ES-I3 (cell line): ENCODE results near the gene LHFPL3.

Experiments
- H3K36me3 ChIP-seq: 2 replicates; pipeline ENCODE4 v1.6.1; 2013; ENCODE audit warnings: mild to moderate bottlenecking, low read length, control low read depth, moderate library complexity; ENCODE audit not compliant: insufficient read depth
- H3K4me1 ChIP-seq: 2 replicates; pipeline ENCODE4 v1.6.1; 2013; ENCODE audit warnings: mild to moderate bottlenecking, control low read depth, low read length; ENCODE audit not compliant: insufficient read depth
- H3K9ac ChIP-seq: 2 replicates; pipeline ENCODE4 v1.6.1; 2013; ENCODE audit warnings: low read depth, mild to moderate bottlenecking, low read length, moderate library complexity
- H3K9me3 ChIP-seq: 2 replicates; pipeline ENCODE4 v1.6.1; 2013; ENCODE audit warnings: mild to moderate bottlenecking, low read length, moderate library complexity; ENCODE audit not compliant: control insufficient read depth, insufficient read depth

LHFPL3 gene

DNA sequence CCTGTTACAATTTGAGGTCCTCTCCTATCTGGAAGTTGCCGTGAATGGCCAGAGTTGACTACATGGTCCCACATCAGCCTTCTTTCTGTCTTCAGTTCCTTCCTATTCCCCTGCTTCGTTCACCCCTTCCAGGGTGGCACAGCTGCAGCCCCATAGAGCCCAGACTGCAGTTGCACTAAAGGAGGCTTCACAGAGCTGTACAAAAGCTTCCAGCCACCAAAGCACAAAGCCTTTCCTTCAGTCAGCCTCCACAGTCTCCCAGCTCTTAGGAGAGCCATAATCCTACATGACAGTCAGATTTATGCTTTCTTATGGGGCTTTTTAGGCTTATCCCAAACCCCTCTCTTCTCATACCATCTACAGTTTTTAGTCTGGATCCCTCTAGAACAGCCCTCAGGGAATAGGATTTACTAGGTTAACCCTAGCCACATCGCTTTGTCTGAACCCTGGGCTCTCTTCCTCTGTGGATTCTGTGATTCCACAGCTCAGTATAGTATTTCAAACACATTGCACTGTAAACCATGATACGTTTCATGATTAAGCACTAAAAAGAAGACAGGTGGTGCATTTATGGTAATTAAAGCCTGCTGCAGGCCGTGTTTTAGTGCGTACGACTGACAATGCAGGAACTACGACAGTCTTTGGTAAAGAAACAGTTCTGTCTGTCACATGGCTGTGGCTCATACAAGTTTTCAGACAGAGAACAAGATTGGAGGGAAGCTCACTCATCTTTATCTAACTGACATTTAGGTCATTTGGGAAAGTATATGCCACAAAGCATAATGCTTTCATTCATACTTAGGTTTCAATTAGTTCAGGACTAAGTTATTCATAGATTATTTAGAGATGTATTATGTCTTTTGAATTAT is 477.3 kb downstream of the LHFPL3 start:
- no peaks in the 10 kb centered on the region for H3K4me1 ChIP-seq
- H3K9me3 ChIP-seq = no peaks in the 10 kb centered on the region
- no peaks in the 10 kb centered on the region for H3K36me3 ChIP-seq
- no peak overlapping the region for H3K9ac ChIP-seq

DNA sequence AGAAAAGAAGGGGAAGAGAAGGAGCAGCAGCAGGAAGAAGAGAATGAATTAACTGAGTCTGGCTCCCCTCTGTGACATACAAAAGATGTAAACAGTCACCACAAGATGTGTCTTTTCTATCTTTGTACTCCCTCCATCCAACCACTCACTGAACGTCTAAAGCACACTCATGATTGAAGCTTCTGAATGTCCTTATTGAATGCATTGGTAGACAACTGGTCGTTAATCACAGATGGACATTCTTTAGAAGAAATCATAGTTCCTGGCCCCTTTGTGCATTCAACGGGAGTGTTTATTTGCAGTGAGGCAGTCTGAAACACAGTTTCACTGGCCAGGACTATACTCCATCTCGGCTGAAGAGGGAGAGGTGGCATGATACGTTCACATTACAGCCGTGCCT is 479.3 kb downstream of the LHFPL3 start:
- no peaks in the 10 kb centered on the region for H3K9me3 ChIP-seq
- no peaks in the 10 kb centered on the region for H3K36me3 ChIP-seq
- H3K4me1 ChIP-seq = no peaks in the 10 kb centered on the region
- no peak overlapping the region for H3K9ac ChIP-seq

DNA sequence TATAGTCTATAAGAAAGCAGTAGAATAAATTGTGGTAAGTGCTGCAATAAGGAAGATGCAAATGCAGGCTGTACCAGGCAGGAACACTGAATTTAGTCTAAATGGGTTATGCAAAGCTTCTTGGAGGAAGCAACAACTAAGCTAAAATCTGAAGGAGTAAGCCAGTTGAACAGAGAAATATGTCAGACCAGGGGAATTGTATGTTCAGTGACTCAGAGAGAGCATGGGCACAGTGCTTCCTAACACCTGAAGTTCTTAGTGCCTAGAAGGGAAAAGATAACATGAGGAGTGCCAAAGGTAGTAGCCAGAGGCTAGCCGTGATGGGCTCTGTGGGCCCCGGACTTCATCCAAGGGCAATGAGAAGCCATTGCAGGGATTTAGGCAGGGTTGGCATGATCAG is 481.5 kb downstream of the LHFPL3 start:
- no peaks in the 10 kb centered on the region for H3K4me1 ChIP-seq
- H3K9ac ChIP-seq = no peak overlapping the region
- no peaks in the 10 kb centered on the region for H3K9me3 ChIP-seq
- H3K36me3 ChIP-seq = no peaks in the 10 kb centered on the region

DNA sequence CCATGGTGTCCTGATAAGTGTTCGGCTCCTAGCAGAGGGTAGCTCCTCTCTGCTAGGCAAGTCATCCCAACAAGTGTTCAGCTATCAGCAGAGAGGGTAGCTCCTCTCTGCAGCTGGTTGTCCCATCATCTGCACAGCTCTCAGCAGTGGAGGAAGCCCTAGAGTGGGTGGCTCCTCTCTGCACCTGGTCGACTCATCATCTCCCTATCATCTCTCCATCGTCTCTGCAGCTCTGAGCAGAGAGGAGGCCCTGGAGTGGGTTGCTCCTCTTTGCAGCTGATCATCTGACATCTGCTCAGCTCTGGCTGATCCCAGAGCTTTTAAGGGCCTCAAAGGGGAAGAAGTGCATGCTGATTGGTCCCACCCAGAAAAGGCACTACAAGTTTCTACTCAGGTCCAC is 485.7 kb downstream of the LHFPL3 start:
- H3K36me3 ChIP-seq = no peaks in the 10 kb centered on the region; the same call in 1 of the 2 replicates
- H3K4me1 ChIP-seq = peaks cover 2% of the 10 kb centered on the region; the same call in 1 of the 2 replicates
- H3K9ac ChIP-seq = no peak overlapping the region
- H3K9me3 ChIP-seq = no peaks in the 10 kb centered on the region

DNA sequence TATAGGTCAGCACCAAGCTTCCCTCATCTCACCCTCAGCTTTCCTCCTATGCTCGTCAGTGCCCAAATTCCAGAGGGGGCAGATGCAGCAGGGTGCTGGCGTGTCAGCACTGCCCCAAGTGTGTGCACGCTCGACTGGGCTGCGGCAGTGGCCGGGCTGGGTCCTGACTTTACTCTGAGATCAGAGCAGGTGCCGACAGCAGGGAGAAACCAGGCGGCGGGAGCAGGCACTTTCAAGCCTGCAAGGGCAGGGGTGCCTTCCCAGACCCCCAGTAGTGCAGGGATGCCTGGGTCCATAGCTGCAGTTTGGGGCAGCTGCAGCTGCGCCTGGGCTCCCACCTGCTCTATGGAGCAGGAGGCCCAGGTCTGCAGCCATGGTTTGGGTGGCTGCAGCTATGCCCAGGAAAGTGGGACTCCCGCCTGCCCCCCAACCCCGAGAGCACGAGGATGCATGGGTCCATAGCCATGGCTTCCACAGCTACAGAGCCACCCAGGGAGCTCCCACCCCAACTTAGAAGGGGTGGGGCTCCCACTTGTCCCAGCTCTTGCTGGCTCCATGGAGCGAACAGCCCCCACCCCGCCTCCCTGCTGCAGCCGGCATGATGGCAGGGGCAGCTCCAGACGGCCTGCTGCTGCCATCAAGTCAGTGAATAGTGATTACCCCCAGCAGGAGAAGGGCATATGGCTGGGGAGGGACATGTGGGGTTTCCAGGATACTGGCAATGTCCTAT is 486.4 kb downstream of the LHFPL3 start:
- no peak overlapping the region for H3K9ac ChIP-seq
- H3K9me3 ChIP-seq = no peaks in the 10 kb centered on the region
- no peaks in the 10 kb centered on the region; the same call in 1 of the 2 replicates for H3K36me3 ChIP-seq
- peaks cover 4% of the 10 kb centered on the region; the same call in 1 of the 2 replicates for H3K4me1 ChIP-seq

DNA sequence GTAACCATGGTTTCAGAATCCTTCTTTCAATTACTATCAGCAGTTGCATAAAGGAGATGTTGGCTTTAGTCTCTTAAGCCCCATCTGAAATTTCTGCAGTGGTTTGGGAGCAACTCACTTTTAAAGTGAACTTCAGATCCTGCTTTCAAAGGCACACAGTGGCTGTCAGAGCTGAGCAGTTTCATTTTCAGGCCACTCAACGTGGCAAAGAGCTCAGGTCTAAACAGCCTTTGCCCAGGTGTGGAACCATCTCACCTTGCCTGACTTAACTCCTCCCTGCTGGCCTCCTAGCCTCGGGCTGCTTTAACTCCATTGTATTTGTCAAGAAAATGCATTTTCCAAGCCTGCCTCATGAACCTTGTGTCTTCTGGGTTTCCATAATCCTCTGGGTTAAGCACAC is 488.1 kb downstream of the LHFPL3 start:
- H3K9me3 ChIP-seq = no peaks in the 10 kb centered on the region
- no peak overlapping the region for H3K9ac ChIP-seq
- peaks cover 8% of the 10 kb centered on the region for H3K4me1 ChIP-seq
- no peaks in the 10 kb centered on the region; the same call in 1 of the 2 replicates for H3K36me3 ChIP-seq

DNA sequence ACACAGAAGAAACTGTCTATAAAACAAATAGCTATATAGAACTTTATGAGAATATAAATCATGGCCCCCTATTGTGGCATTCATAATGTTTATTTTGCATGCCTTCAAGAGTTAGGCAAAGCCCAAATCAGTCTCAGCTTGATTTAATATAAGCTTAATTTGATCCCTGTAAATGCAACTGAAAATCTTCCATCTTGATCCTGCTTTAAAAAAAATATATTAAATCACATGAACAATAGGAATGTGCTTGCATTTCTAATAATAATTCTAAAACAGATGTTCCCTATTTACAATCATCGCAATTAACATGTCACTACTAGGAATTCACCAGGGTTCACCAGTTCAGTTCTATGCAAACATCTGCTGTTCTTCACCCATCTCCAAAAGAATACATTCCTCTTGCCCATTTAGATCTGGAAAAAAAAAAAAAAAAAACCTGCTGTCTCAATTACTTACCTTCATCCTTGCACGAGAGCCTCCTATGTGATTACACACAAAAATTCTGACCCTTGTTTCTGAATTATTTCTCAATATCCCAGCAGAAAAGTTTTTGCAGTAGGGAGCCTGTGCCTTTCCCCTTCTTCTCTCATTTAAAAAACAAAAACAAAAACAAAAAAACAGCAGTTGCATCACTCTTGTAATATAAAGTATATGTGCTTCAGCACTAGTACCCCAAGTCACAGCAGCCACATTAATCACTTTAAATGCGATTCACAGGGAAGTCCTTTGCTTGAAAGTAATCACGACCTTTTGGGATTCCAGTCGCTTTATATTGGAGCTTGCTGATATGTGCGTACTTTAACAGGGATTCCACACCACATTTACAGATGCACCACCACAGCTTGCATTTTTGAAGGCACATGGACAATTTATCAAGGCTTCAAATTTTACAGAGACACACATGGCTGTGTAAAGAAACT is 490.8 kb downstream of the LHFPL3 start:
- peaks cover 8% of the 10 kb centered on the region for H3K4me1 ChIP-seq
- H3K9ac ChIP-seq = no peak overlapping the region
- H3K9me3 ChIP-seq = no peaks in the 10 kb centered on the region
- no peaks in the 10 kb centered on the region; the same call in 1 of the 2 replicates for H3K36me3 ChIP-seq

DNA sequence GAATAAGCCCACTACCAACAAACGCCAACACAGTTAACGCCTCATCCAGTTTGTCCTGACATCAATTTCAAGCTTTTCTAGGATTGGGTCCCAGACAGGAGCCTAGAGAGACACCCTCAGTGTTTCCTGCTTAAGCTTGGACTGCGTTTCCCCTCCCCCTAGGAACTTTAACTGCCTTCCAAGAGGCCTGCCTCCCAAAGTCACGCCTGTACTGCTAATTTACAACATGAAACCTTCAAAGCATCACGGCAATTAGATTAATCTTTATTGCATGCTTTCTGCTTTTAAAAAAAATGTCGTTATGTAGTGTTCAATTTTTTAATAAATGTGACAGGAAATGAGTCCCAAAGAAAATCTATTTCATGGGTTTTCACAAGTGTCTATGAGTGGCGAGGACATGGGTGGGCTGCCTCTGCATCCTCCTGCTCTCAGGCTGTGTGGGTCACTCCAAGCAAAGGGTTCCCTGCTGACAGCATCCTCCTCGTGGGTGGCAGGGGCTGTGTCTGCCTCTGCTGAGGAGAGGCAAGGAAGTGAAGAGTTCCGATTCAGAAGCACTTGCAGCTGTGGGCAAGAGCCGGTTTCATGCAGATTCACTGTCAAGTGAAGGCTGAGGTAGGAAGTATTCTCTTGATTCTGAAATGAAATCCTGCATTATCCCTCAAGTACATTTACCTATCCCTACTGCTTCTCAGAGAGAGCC is 492.6 kb downstream of the LHFPL3 start:
- H3K9ac ChIP-seq = no peak overlapping the region
- H3K4me1 ChIP-seq = peaks cover 8% of the 10 kb centered on the region
- no peaks in the 10 kb centered on the region; the same call in 1 of the 2 replicates for H3K36me3 ChIP-seq
- no peaks in the 10 kb centered on the region for H3K9me3 ChIP-seq

DNA sequence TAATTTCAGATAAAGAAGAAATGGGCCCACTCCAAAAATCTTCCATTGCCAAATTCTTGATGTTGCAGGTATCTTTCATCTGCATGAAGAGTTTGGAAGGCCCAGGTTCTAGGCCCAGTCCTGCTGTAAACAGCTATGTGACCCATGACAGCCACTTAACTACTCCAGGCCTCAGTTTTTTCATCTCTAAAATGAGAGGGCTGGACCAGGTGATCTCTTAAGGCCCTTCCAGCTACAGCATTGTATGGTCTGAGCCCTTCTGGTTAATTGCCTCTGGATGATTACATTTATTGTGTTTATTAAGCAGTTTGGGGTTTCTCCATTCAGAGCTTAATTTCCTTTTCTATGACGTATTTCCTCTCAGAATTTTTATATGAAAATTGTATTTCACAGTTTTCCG is 494.8 kb downstream of the LHFPL3 start:
- no peak overlapping the region for H3K9ac ChIP-seq
- H3K9me3 ChIP-seq = no peaks in the 10 kb centered on the region
- H3K4me1 ChIP-seq = peaks cover 8% of the 10 kb centered on the region
- H3K36me3 ChIP-seq = no peaks in the 10 kb centered on the region

DNA sequence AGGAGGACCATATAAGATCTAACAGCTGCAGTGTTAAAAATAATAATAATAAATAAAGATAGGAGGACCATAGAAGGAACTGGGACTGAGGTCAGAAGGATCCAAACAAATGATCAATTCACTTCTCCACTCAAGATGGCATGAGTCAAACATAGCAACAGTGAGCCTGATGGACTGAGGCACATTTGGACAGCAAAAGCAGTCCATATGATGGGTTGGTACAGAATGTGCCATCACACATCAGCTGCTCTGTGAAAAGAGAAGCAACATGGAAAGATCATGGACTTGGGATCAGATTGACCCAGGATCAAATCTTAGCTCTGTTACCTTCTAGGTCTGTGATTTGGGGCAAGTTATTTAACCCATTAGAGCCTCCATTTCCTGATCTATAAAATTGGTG is 496.7 kb downstream of the LHFPL3 start:
- no peak overlapping the region for H3K9ac ChIP-seq
- H3K9me3 ChIP-seq = no peaks in the 10 kb centered on the region
- H3K4me1 ChIP-seq = peaks cover 4% of the 10 kb centered on the region
- no peaks in the 10 kb centered on the region for H3K36me3 ChIP-seq

DNA sequence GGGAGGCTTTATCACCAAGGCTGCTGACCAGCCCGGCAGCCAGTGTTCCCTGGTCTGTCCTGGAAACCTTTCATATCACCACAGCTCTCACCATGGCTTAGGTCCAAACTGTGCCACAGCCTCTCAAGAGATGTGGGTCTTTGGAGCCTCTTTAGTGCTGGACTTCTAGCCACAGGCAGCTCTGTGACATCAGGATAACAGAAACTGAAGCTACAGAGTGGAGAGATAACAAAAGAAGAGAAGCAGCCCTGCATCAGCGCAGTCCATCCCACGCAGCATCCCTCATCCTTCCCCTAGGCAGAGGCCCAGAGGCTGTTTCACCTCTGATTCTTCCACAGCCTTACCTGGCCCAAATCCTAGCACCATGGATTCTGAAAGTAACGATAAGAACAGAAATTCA is 497.7 kb downstream of the LHFPL3 start:
- Histone ChIP-seq H3K9me3 (no peaks in the 10 kb centered on the region), H3K4me1 (no peaks in the 10 kb centered on the region; the same call in 1 of the 2 replicates), H3K9ac (no peak overlapping the region), H3K36me3 (no peaks in the 10 kb centered on the region)

DNA sequence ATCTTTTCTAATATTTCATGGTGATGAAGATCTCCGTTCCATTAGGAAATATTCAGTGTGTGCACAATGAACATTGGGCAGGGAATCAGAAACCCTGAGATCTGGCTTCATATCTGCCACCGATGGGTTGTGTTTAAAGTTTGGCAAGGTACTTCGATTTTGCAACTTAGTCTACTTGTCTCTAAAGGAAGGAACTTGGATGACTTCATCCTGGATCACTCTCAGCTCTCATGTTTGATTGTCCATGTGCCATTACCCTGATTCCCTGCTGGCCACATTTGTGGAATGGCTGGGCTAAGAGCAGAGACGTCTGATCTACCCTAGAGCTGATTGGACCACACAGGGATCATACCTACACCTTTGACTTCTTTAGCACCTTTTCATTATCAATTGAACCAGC is 508.6 kb downstream of the LHFPL3 start:
- Histone ChIP-seq H3K9me3 (no peaks in the 10 kb centered on the region), H3K9ac (no peak overlapping the region), H3K4me1 (no peaks in the 10 kb centered on the region), H3K36me3 (no peaks in the 10 kb centered on the region)

DNA sequence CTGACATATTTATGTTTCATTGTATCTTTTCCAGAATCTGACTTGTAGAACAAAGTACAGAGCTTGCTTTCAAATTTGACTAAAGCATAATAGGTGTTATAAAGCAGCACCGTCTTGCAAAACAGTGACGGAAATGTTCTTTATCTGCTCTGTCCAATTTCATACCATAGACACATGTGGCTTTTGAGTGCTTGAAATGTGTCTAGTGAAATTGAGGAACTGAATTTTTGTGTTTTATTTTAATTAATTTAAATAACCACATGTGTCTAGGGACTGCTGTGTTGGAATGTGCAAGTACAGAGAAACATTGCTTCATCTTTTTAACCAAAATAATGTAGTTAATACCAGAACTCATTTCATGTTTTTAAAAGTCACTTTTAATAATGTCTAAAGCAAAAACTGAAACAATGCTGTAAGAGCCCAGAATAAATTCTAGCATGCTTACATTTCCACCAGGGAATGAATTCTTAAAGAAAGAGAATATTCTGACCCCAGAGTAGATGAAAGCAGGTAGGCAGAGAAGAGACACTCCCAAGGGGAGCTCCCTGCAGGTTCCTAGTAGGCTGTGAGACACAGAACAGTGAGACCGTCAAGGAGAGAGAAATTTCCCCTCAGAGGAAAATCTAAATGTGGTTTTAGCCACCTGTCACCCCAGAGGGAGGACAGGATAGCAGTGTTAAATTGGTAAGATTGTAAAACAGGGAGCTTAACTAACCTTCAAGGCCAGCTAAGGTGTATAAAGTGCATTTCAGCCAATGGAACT is 510.3 kb downstream of the LHFPL3 start:
- Histone ChIP-seq H3K4me1 (no peaks in the 10 kb centered on the region), H3K36me3 (no peaks in the 10 kb centered on the region), H3K9ac (no peak overlapping the region), H3K9me3 (no peaks in the 10 kb centered on the region)
